RPMI7951 (cell line): ENCODE data around the gene ANAPC13. TPM values are rescaled to one million over a fixed set of nuclear protein-coding genes. Genes with fewer than 3 reads are reported as not detected.
A peak's percentile ranks its signal among the peaks of the same experiment; 100 is the strongest.

ENCODE experiments used
- DNase-seq: peaks from one replicate; pipeline ENCODE4 v3.0.0-alpha.2; 2012; ENCODE audit warnings: low read depth
- total RNA-seq: library from RNA; depleted of rRNA; stranded (reverse); fragments of >200 nt; shearing (Covaris generic); gene quantifications from 2 replicates; pipeline ENCODE4 v1.2.3, GENCODE V29; 2014; rRNA removed

The ANAPC13 gene, protein sequence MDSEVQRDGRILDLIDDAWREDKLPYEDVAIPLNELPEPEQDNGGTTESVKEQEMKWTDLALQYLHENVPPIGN
- 116 and 132 TPM in 2 replicates for total RNA-seq

DNA sequence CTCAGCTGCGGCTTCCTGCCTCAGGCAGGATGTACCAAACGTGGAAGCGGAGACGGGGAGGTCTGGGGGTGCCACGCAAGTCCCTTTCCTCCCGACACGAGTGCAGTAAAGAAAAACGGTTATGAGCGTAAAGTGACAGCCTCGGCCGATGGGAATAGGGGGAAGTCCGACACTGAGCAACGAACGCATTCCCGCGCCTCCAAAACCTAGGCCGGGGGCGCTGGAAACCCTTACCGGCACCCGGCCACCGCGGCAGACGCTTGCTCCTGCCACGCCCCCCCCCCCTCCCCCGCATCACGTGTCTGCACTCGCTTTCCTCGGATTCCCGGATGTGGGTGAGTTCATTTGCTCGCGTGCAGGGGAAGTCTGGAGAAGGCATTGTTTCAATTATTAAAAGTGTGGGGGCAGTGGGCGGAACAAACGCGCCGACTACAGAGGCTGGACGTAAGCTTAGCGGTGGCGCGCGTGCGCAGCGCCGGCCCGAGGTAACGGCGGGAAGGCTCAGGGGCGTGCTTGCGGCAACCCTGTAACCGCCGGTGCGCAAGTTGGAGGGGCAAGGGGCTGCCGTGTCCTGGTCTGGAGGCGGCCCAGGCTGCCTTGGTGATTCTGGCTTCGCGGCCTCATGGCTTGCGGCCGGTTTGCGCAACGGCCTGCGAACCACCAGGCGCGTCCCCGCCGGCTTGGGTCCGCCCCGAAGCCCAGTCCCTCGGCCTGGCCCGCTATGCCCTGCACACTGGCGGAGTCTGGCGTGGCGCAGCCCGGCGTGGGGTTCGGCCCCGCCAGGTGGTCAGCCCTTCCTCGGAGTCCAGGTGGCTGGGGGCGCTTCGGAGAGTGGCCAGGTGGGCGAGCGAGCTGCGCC is at the start of gene ANAPC13, which contains the start of gene CEP63:
Gene ANAPC13 (minus strand): TSS at position 268 of the 859 bp plus-strand sequence. CDS start 3,081 bp downstream, outside the sequence.
Gene CEP63 (plus strand): TSS at position 340 of the 859 bp plus-strand sequence. CDS start 9,264 bp downstream, outside the sequence.
- DNase-seq, result peak; percentile 99

GRCh38 chr3:134535186-134535970 is 49.6 kb upstream of the ANAPC13 start:
- DNase-seq, result no peak

GRCh38 chr3:134533493-134533892 is 47.7 kb upstream of the ANAPC13 start:
- no peak for DNase-seq

DNA sequence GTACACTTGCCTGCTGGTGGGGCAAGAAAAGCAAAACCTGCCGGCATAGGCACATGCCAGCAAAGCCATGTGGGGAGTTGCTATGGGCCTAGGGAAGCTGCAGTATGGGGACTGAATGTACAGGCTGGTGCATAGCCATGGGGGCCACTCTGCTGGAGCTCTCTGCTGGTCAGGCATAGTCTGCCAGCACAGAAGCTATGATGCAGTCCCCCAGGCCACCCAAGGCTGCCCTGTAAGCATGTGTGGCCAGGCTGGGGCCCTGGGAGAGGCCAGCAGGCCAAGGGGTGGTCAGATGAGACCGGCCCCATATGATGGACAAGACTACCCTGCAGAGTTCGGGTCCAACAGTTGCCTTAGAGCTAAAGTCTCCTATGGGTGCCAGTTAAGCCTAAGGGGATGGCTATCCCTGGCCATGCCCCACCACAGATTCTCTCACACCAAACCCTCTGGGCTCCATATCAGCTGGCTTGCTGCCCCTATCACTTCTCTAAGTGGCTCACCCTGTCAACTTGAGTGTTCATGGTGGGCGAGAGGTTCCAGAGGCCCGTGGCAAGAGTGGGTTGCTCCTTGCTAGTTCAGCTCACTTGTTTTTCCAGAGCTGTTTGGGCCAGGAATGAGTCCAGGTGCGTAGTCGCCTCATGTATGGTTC is 41.9 kb upstream of the ANAPC13 start:
- DNase-seq, result no peak

- peak; percentile 11 for DNase-seq
Measured at GRCh38 chr3:134527037-134527436, 41.3 kb upstream of the ANAPC13 start.

DNA sequence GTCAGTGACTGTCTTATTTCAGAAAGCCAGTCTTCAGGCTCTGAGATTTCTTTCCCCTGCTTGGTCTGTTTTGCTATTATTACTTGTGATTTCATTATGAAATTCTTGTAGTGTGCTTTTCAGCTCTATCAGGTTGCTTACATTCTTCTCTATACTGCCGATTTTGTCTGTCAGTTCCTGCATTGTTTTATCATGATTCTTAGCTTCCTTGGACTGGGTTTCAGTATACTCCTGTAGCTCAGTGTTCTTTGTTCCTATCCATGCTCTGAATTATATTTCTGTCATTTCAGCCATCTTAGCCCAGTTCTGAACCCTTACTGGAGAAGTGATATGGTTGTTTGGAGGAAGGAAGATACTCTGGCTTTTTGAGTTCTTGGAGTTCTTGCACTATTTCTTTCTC is 40.5 kb upstream of the ANAPC13 start:
- DNase-seq, result no peak

DNA sequence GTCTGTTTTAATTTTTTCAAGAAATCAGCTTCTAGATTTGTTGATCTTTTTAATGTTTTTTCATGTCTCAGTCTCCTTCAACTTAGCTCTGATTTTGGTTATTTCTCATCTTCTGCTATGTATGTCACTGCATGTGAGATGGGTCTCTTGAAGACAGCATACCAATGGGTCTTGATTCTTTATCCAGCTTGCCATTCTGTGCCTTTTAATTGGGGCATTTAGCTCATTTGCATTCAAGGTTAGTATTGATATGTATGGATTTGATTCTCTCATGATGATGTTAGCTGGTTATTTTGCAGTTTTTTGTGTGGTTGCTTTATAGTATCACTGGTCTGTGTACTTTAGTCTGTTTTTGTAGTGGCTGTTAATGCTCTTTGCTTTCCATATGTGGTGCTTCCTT is 39.5 kb upstream of the ANAPC13 start:
- no peak for DNase-seq

- no peak for DNase-seq
Measured at GRCh38 chr3:134522541-134522940, 36.8 kb upstream of the ANAPC13 start.

DNA sequence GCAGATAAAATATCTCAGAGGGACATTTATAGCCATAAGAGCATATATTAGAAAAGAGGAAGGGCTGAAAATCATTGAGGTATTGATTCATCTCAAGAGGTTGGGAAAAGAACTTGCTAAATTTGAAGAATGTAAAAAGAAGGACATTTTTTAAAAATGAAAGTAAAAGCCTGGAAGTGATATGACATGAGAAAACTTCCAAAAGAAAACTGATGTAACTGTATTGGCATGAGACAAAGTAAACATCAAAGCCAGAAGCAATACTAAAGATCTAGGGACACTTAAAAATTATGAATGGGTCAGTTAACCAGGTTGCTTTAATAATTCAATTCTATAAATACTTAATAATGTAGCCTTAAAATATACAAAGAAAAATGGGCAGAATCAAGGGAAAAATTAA is 32.0 kb upstream of the ANAPC13 start:
- DNase-seq, result peak; percentile 10

- DNase-seq, result no peak
Measured at GRCh38 chr3:134516905-134517304, 31.1 kb upstream of the ANAPC13 start.

- DNase-seq, result no peak
Measured at GRCh38 chr3:134511500-134511899, 25.7 kb upstream of the ANAPC13 start.

DNA sequence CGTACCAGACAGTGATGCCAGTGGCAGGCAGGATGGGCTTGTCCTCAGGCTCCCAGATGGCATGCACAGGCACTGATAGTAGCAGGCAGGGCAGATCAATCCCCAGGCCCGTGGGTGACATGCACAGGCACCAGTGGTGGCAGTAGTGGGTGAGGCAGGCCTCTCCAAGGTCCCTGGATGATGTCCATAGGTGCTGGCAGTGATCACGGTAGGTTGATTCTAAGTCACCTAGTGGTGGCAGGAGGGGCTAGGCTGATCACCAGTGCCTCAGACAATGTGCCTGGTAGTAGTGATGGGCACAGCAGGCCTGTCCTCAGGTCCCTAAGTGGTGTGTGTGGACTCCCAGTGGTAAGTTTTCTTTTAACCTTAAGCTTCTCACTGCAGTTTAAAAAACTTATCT is 19.7 kb upstream of the ANAPC13 start:
- DNase-seq, result no peak

DNA sequence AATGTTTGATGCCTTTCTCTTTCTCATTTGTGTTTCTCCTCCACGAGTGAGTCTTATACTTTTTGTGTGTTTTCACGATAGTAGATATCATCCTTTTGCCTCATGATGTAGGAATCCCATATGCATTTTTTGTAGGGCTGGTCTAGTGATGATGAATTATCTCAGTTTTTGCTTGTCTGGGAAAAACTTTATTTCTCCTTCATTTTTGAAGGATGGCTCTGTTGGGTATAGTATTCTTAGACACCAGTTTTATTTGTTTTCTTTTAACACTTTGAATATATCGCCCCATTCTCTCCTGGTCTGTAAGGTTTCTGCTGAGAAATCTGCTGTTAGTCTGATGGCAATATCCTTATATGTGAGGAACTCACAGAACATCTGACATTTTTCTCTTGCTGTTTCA is 18.3 kb upstream of the ANAPC13 start:
- DNase-seq, result no peak

GRCh38 chr3:134503266-134503665 is 17.5 kb upstream of the ANAPC13 start:
- no peak for DNase-seq

- DNase-seq, result peak; percentile 58
Measured at GRCh38 chr3:134496471-134497071, 10.8 kb upstream of the ANAPC13 start.

GRCh38 chr3:134495980-134496379 is 10.2 kb upstream of the ANAPC13 start:
- no peak for DNase-seq

DNA sequence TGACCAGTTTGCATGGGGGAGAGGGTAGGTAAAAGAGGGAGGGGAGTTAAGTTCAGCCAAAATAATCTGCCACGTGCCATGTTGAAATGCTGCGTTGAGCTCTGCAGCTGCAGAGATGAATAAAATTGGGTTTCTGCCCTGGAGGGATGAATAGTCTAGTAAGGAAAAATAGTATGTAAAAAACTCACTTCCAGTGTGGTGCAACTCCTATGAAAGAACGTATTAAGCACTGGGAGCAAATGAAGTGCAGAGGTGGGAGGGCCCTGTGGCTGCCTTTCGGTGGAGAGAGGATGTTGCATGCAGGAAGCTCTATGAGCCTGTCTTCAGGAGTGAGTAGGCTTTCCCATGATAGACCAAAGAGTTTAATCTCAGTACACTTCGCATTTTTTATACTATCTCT is 8.7 kb upstream of the ANAPC13 start:
- DNase-seq, result peak; percentile 86

DNA sequence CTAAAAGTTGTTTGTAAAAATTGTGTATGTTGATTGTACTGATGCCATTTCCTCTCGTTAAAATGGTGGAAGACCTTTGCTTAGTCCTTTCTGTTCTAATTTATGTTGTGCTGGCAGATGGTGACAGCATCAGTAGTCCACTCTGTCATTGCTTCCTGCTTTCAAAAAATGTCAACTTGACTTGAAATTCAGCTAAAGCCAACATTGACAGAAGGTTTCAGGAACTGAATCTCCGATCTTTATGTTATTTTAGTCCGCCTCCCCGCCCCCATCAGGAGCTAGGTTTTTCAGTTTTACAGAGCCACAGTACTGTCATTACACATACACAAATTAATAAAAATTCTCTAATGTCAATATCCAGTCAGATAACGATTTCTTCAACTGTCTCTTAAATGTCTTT is 1.6 kb upstream of the ANAPC13 start:
- DNase-seq, result no peak

- peak; percentile 36 for DNase-seq
Measured at GRCh38 chr3:134486577-134487041, 824 bp upstream of the ANAPC13 start.

GRCh38 chr3:134485075-134485717 is 589 bp downstream of the ANAPC13 start:
- DNase-seq, result peak; percentile 38
